Gastrocnemius medialis (tissue), 4 donors: ENCODE measurements around the gene CCDC92. TPM values are rescaled to one million over a fixed set of nuclear protein-coding genes. Genes with fewer than 3 reads are reported as not detected.

Experiments
- ATAC-seq, 2 donors: fragments of 150-250 bp; one replicate each; pipeline ENCODE4 v1.9.1; 2016
- DNase-seq, 2 donors: peaks; one replicate each; pipeline ENCODE4 v3.0.0-alpha.2; 2019
- H3K27ac ChIP-seq, 4 donors: fragments of 200-600 bp; sonication (generic); 1 replicate in 1 of 4; 2 replicates in 3 of 4; pipeline ENCODE4 v1.5.1; 2016 to 2018; ENCODE audit warnings: mild to moderate bottlenecking in 2 of 4, moderate library complexity in 1 of 4
- H3K27me3 ChIP-seq, 3 donors: fragments of 200-600 bp; sonication (generic) in 2 of 3; 1 replicate in 1 of 3; 2 replicates in 2 of 3; pipeline versions ENCODE4 v1.5.1 to v1.6.0; 2016 to 2019; ENCODE audit warnings: mild to moderate bottlenecking in 1 of 3, moderate library complexity in 1 of 3
- H3K36me3 ChIP-seq, 2 donors: fragments of 200-600 bp; sonication (generic) in 1 of 2; one replicate each; pipeline ENCODE4 v1.5.1; 2017 to 2018
- H3K4me1 ChIP-seq, 2 donors: fragments of 200-600 bp; sonication (generic) in 1 of 2; one replicate each; pipeline ENCODE4 v1.5.1; 2016 to 2017; ENCODE audit warnings: mild to moderate bottlenecking in 2 of 2
- H3K4me3 ChIP-seq, 4 donors: fragments of 200-600 bp; sonication (generic) in 3 of 4; 1 replicate in 1 of 4; 2 replicates in 3 of 4; pipeline ENCODE4 v1.5.1; 2016 to 2019; ENCODE audit warnings: mild to moderate bottlenecking in 2 of 4
- H3K9me3 ChIP-seq, 3 donors: fragments of 200-600 bp; sonication (generic) in 2 of 3; 1 replicate in 1 of 3; 2 replicates in 2 of 3; pipeline ENCODE4 v1.5.1; 2016 to 2019
- CTCF ChIP-seq, 5 experiments: fragments of 450-650 bp in 3 of 5; fragments of 200-600 bp in 2 of 5; sonication (generic) in 2 of 5; IDR thresholded peaks in 4 of 5; conservative IDR thresholded peaks in 1 of 5; 1 replicate in 4 of 5; 2 replicates in 1 of 5; pipeline ENCODE4 v1.5.1; 2016 to 2019; ENCODE audit warnings: antibody characterized with exemption in 5 of 5, mild to moderate bottlenecking in 3 of 5, moderate library complexity in 3 of 5
- POLR2A ChIP-seq, 2 donors: fragments of 450-650 bp; IDR thresholded peaks; one replicate each; pipeline ENCODE4 v1.6.1; 2017; ENCODE audit warnings: antibody characterized with exemption in 2 of 2, mild to moderate bottlenecking in 2 of 2, moderate library complexity in 2 of 2
- in situ Hi-C, 4 donors: fragments of 200-750 bp; cut with MboI; loops; one replicate each; pipeline versions ENCODE4 v1.15.0 to v1.8.0; 2017; ENCODE audit warnings: low sequenced_read_pairs in 4 of 4
- intact Hi-C: fragments of 100-400 bp; cut with DNase I; formaldehyde crosslinking; loops from one replicate; pipeline ENCODE4 v1.15.1; 2023; ENCODE audit warnings: low total_unique reads
- total RNA-seq, 4 donors: library from RNA; depleted of rRNA; stranded (reverse); fragments of >200 nt; gene quantifications; one replicate each; pipeline versions ENCODE4 v1.1.0 to v1.2.3, GENCODE V29; 2016

Gene CCDC92
- total RNA-seq, 4 donors from 2014 or later: 21.1 to 29.1 (median 23.7) TPM

GRCh38 chr12:123936471-123936870, 36.2 kb downstream of the CCDC92 start:
- H3K9me3 ChIP-seq: no peaks in the 10 kb centered on the region
- no peak for ATAC-seq
- TF ChIP-seq POLR2A (IDR thresholded peaks at IDR 0.05) (no peak), CTCF (IDR thresholded peaks at IDR 0.05 in 4 of 5, conservative IDR thresholded peaks at IDR 0.05 in 1 of 5) (no peak)
- in situ Hi-C loops: no loop called here
- H3K27me3 ChIP-seq: no peaks in the 10 kb centered on the region
- no peaks in the 10 kb centered on the region for H3K4me1 ChIP-seq
- H3K4me3 ChIP-seq: no peak overlapping the region
- no peak overlapping the region for H3K27ac ChIP-seq
- intact Hi-C loops: no loop called here
- H3K36me3 ChIP-seq: peaks cover 0 to 37% of the 10 kb centered on the region in 2 donors
- DNase-seq: no peak

GRCh38 chr12:123935956-123936355, 36.7 kb downstream of the CCDC92 start:
- TF ChIP-seq POLR2A (IDR thresholded peaks at IDR 0.05) (no peak), CTCF (IDR thresholded peaks at IDR 0.05 in 4 of 5, conservative IDR thresholded peaks at IDR 0.05 in 1 of 5) (no peak)
- no peaks in the 10 kb centered on the region for H3K4me1 ChIP-seq
- ATAC-seq (no peak), DNase-seq (no peak)
- H3K27ac ChIP-seq: no peak overlapping the region
- in situ Hi-C loops (no loop called here), intact Hi-C loops (no loop called here)
- H3K36me3 ChIP-seq: peaks cover 0 to 32% of the 10 kb centered on the region in 2 donors
- H3K4me3 ChIP-seq: no peak overlapping the region
- H3K27me3 ChIP-seq: no peaks in the 10 kb centered on the region
- no peaks in the 10 kb centered on the region for H3K9me3 ChIP-seq

- no peak overlapping the region for H3K27ac ChIP-seq
- in situ Hi-C loops (no loop called here), intact Hi-C loops (no loop called here)
- H3K27me3 ChIP-seq: no peaks in the 10 kb centered on the region
- no peak overlapping the region for H3K4me3 ChIP-seq
- ATAC-seq (no peak), DNase-seq (no peak)
- no peak for TF ChIP-seq POLR2A (IDR thresholded peaks at IDR 0.05)
- no peak for TF ChIP-seq CTCF (IDR thresholded peaks at IDR 0.05 in 4 of 5, conservative IDR thresholded peaks at IDR 0.05 in 1 of 5)
- H3K36me3 ChIP-seq: peaks cover 0 to 23% of the 10 kb centered on the region in 2 donors
- no peaks in the 10 kb centered on the region for H3K9me3 ChIP-seq
- H3K4me1 ChIP-seq: no peaks in the 10 kb centered on the region
These were observed 37.8 kb downstream of the CCDC92 start for GRCh38 chr12:123934829-123935228.

- H3K36me3 ChIP-seq: peaks cover 0 to 16% of the 10 kb centered on the region in 2 donors
- no peak for ATAC-seq
These were observed 38.5 kb downstream of the CCDC92 start for GRCh38 chr12:123934016-123934620.

More at GRCh38 chr12:123934016-123934620, 38.5 kb downstream of the CCDC92 start:
- no peaks in the 10 kb centered on the region for H3K9me3 ChIP-seq
- H3K27ac ChIP-seq: no peak overlapping the region
- TF ChIP-seq CTCF (IDR thresholded peaks at IDR 0.05 in 4 of 5, conservative IDR thresholded peaks at IDR 0.05 in 1 of 5): no peak
- no peak for TF ChIP-seq POLR2A (IDR thresholded peaks at IDR 0.05)
- no peak overlapping the region for H3K4me3 ChIP-seq
- intact Hi-C loops (no loop called here), in situ Hi-C loops (no loop called here)
- DNase-seq: no peak
- H3K27me3 ChIP-seq: no peaks in the 10 kb centered on the region
- no peaks in the 10 kb centered on the region for H3K4me1 ChIP-seq
